NB4 (cell line): ENCODE results near the gene CD44.

Source experiments
- CTCF ChIP-seq: IDR thresholded peaks from one replicate; pipeline ENCODE4 v1.5.1; 2012; ENCODE audit warnings: low read depth, low read length
- MYC ChIP-seq: IDR thresholded peaks from 2 replicates; pipeline ENCODE4 v1.6.1; 2011; ENCODE audit warnings: low read depth, low read length

DNA sequence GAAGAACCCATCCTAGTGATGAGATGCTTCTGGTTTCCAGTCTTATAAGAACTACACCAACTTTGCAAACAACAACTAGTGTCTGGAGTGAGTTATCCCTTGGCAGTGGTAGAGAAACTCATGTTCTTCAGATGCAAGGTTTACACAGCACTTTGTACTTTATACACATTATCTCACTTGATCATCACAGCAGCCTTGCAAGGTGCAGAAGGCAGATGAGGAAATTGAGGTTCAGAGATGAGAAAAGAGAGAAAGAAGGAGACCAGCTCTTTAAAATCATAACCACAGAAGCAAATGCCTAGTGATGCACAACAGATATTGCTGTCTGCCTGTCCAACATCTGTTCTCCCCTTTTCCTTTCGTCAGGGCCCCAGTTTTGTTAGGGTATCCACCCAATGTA is 16.7 kb upstream of the CD44 start:
- no peak for TF ChIP-seq CTCF
- no peak for TF ChIP-seq MYC
